ENCODE results near the gene ERV3-1. TPM values are rescaled to one million over a fixed set of nuclear protein-coding genes. Genes with fewer than 3 reads are reported as not detected.

The ERV3-1 gene
- total RNA-seq, 1 experiment from 2014 or later: 7.2 TPM

- ChIA-PET RAD21 (ENCODE audit: low non-redundant PET in 1 of 2, low total read pairs in 2 of 2, uncharacterized antibody in 2 of 2, unreplicated experiment in 2 of 2) (no interaction called here), CTCF (no interaction called here), POLR2A (no interaction called here)
- H3K36me3 ChIP-seq (ENCODE audit: control insufficient read depth in 1 of 2, insufficient read depth in 2 of 2, low read length in 2 of 2): peaks cover 2 to 6% of the 10 kb centered on the region in 2 experiments; a peak in 2 of 4 replicates
- H3K4me3 ChIP-seq (replicated peaks in 1 of 2; ENCODE audit: low read depth in 1 of 2, low read length in 2 of 2): no peak overlapping the region
- H3K27ac ChIP-seq (ENCODE audit: low read depth, low read length): no peak overlapping the region
- H3K9me2 ChIP-seq (ENCODE audit: insufficient read depth): no peaks in the 10 kb centered on the region
- intact Hi-C loops (cut with micrococcal nuclease): no loop called here
- no peak for ATAC-seq
- no peaks in the 10 kb centered on the region for H4K20me1 ChIP-seq (ENCODE audit: insufficient read depth)
- H3K9me3 ChIP-seq (ENCODE audit: control insufficient read depth in 1 of 2, insufficient read depth in 1 of 2, low read depth in 1 of 2, low read length in 2 of 2): peaks cover 6 to 14% of the 10 kb centered on the region in 2 experiments; a peak in 2 of 4 replicates
- no peak overlapping the region for H3K4me2 ChIP-seq (ENCODE audit: low read length)
- H3K9ac ChIP-seq (ENCODE audit: low read length): no peak overlapping the region
- TF ChIP-seq CTCF (IDR thresholded peaks at IDR 0.05 in 2 of 3, conservative IDR thresholded peaks at IDR 0.05 in 1 of 3; ENCODE audit: borderline replicate concordance in 1 of 3, insufficient read depth in 1 of 3, low read depth in 2 of 3, low read length in 2 of 3) (no peak), SP1 (IDR thresholded peaks at IDR 0.05; ENCODE audit: low read depth) (no peak), REST (IDR thresholded peaks at IDR 0.05; ENCODE audit: low read depth) (no peak), EZH2 (IDR thresholded peaks at IDR 0.05) (no peak), RAD21 (IDR thresholded peaks at IDR 0.05; ENCODE audit: low read depth) (no peak), ZNF274 (IDR thresholded peaks at IDR 0.05; ENCODE audit: low read depth, low read length) (no peak), FOSL1 (IDR thresholded peaks at IDR 0.05; ENCODE audit: low read depth) (no peak), SRF (IDR thresholded peaks at IDR 0.05; ENCODE audit: low read depth) (no peak), EZH2phosphoT487 (IDR thresholded peaks at IDR 0.05; ENCODE audit: borderline replicate concordance) (no peak)
- H3K4me1 ChIP-seq (ENCODE audit: control insufficient read depth in 1 of 2, insufficient read depth in 2 of 2, low read length in 2 of 2): peaks cover 4 to 19% of the 10 kb centered on the region in 2 experiments; a peak in 2 of 4 replicates
- DNase-seq (ENCODE audit: low read depth, low spot score): no peak
- no TSS peak for BruUV-seq (replicated peaks)
- no peak overlapping the region for H2AFZ ChIP-seq (ENCODE audit: low read depth, low read length, poor library complexity, severe bottlenecking)
- H3K79me2 ChIP-seq (ENCODE audit: insufficient read depth, low read length): peaks cover 58% of the 10 kb centered on the region
- H3K27me3 ChIP-seq (ENCODE audit: insufficient read depth, low read length): no peaks in the 10 kb centered on the region
Observed at GRCh38 chr7:65001291-65001814, 5.1 kb downstream of the ERV3-1 start.

Data from HCT116 (cell line).